PC-3 (cell line): ENCODE data around the gene GTF2H4.
"Not testable (repeated sequence)": the region's sequence is repeated elsewhere in the genome, so short reads cannot be mapped to it uniquely, and the experiment has no call there.

Experiments
- EZH2 ChIP-seq: fragments of 300-600 bp; sonication (generic); IDR thresholded peaks from one replicate; pipeline ENCODE4 v1.6.1; 2017; ENCODE audit warnings: antibody characterized with exemption, mild to moderate bottlenecking, low read length; ENCODE audit not compliant: unreplicated experiment
- EZH2phosphoT487 ChIP-seq: fragments of 300-600 bp; sonication (generic); IDR thresholded peaks from 2 replicates; pipeline ENCODE4 v1.6.1; 2018; ENCODE audit warnings: mild to moderate bottlenecking, antibody characterized with exemption, low read length, borderline replicate concordance
- TF ChIP-seq, protein P1 (sequence below): fragments of 300-600 bp; sonication (generic); conservative IDR thresholded peaks from 2 replicates; pipeline ENCODE4 v1.5.1; 2017; ENCODE audit warnings: antibody characterized with exemption, low read depth, mild to moderate bottlenecking, low read length

DNA sequence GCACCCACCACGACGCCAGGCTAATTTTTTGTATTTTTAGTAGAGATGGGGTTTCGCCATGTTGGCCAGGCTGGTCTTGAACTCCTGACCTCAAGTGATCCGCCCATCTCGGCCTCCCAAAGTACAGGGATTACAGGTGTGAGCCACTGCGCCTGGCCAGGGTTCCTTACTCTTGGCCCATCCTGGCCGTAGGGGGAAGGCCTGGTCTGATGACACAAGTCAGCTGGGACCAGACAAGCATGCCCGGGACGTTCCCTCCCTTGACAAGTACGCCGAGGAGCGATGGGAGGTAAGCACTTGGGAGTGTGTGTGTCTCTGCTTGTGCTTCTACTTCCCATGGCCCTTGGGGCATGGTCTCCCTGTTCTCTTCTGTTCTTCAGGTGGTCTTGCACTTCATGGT is 2.5 kb downstream of the GTF2H4 start:
- TF ChIP-seq, protein P1, sequence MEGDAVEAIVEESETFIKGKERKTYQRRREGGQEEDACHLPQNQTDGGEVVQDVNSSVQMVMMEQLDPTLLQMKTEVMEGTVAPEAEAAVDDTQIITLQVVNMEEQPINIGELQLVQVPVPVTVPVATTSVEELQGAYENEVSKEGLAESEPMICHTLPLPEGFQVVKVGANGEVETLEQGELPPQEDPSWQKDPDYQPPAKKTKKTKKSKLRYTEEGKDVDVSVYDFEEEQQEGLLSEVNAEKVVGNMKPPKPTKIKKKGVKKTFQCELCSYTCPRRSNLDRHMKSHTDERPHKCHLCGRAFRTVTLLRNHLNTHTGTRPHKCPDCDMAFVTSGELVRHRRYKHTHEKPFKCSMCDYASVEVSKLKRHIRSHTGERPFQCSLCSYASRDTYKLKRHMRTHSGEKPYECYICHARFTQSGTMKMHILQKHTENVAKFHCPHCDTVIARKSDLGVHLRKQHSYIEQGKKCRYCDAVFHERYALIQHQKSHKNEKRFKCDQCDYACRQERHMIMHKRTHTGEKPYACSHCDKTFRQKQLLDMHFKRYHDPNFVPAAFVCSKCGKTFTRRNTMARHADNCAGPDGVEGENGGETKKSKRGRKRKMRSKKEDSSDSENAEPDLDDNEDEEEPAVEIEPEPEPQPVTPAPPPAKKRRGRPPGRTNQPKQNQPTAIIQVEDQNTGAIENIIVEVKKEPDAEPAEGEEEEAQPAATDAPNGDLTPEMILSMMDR: not testable (repeated sequence)
- not testable (repeated sequence) for TF ChIP-seq EZH2phosphoT487, EZH2
